NCI-H1092 treated with DMSO at 0.1 percent for 48 hours (cell line): ENCODE results near the gene IL22RA1.

Source experiments
- DNase-seq: peaks from one replicate; lab custom pipeline; 2025; lab: John Stamatoyannopoulos, UW

Gene IL22RA1

GRCh38 chr1:24136956-24137539 lies 5.9 kb downstream of the IL22RA1 start:
- no peak for DNase-seq

GRCh38 chr1:24134376-24134775 lies 8.6 kb downstream of the IL22RA1 start:
- DNase-seq: no peak

DNA sequence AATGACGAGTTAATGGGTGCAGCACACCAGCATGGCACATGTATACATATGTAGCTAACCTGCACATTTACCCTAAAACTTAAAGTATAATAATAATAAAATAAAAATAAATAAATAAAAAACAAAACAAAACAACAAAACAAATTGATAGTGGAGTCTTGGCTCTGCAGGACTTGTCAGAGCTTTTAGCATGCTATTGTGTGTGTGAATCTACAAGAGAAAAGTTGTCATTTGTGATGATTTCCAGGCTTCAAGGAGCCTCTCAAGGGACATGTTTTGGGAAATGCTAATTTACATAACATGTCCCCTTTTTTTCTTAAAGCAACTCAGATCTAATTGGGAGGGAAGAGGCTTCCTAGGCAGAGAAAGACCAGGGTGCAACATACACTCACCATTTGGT lies 9.1 kb downstream of the IL22RA1 start:
- DNase-seq: no peak

- DNase-seq: no peak
These were observed 12.6 kb downstream of the IL22RA1 start for GRCh38 chr1:24130385-24130784.

DNA sequence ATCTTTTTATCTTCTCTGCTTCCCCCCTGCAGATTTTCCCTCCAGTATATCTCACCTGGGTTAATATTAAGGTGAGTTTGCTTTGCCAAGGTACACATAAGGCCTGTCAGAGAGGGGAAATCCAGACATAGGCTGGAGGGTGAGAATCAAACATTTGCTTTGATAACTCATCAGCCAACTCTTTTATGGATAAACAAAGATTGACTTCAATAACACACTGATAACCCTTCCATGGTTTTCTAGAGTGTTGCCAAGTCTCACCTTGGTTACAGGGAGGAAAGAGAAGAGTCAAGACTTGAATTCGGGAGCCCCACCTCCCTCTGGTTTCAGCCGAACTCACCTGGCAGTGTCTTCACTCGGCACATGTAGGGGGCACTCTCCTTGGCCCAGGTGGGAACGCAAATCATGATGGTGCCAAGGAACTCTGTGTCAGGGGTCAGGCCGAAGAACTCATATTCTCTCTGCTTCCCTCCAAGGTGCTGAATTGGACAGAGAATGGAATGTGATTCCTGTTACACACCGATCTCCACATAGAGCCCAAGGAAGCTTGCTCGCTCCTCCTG lies 15.1 kb downstream of the IL22RA1 start:
- DNase-seq: no peak

DNA sequence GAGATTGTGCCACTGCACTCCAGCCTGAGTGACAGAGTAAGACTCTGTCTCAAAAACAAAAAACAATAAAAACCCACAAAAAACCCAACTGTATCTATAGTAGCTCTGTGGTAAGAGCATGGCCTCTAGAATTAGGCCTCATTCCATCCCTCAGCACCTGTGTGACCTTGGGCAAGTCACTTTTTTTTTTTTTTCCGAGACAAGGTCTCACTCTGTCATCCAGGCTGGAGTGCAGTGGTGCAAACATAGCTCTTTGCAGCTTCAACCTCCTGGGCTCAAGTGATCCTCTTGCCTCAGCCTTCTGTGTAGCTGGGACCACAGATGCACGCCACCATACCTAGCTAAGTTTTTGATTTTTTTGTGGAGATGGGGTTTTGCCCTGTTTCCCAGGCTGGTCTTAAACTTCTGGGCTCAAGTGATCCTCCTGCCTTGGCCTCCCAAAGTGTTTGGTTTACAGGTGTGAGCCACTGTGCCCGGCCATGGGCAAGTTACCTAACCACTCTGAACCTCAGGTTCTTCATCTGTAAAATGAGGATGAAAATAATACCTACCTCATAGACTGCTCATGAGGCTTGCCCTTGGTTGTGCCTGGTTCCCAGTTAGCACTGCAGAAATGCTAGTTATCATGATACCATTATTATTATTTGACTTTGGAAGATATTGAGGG lies 15.7 kb downstream of the IL22RA1 start:
- DNase-seq: no peak

- DNase-seq: no peak
These were observed 16.3 kb downstream of the IL22RA1 start for GRCh38 chr1:24126672-24127023.

DNA sequence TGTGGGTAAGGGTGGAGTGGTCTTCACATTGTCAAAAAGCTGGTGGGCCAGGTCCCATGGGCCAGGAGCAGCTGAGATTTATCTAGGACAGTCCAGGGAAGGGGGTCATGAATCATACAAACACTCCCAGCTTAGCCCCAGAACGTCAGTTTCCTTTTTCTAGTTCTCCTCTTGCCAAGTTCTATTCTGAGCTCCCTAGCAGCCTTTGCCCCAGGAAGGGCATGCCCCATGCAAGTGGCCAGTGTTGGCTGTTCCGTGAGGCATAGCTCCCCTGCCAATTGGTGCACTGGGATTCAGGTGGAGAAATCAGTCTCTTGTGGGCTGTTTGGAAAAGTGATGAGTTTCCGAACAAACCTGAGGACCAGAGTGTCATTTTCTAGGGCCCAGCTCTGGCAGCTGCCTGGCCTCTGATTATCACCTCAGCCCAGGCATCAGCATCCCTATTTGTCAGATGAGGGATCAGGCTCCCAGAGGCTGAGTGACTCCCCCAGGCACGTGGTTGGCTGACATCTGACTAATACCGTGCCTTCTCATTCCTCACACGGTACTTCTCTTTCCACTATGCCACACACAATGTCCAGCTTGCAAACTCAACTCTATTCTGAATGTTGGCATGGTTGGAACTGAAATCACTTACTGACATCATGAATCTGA lies 16.8 kb downstream of the IL22RA1 start:
- DNase-seq: no peak

DNA sequence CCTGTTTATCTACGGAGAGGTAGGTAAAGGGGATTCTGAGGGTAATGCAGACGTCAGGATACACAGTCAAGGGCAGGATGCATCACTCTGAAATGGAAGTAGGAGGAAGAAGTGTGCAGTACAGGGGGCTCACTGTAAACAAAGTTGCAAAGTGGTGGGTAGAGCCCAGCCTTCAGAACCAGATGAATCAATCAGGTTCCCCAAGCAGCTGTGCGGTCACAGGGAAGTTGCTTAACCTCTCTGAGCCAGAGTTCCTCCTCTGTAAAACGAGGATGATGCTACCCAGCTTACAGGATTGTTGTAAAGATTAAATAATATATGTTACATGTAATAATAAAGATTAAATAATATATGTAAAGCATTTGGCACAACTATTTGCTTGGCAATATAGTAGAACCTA lies 17.5 kb downstream of the IL22RA1 start:
- DNase-seq: no peak

- no peak for DNase-seq
These were observed 18.0 kb downstream of the IL22RA1 start for GRCh38 chr1:24124980-24125379.

- DNase-seq: no peak
These were observed 19.3 kb downstream of the IL22RA1 start for GRCh38 chr1:24123611-24124010.

DNA sequence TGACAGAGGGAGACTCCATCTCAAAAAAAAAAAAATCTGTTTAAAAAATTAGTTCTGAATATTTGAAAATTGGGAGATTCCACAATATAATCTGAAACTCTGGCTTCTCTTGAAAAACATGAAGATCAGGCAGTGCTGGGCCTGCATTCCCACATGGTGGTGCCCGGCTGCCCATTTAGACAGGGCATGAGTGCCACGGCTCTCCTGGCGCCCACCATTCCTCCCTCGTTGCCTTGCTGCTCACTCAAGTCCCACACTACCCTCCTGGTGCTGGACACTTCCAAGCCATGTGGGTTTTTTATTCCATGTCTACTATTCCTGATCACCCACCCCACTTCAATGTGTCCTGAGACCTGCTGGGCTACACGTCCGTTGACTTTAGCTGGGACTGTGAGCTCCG lies 20.2 kb downstream of the IL22RA1 start:
- DNase-seq: no peak

DNA sequence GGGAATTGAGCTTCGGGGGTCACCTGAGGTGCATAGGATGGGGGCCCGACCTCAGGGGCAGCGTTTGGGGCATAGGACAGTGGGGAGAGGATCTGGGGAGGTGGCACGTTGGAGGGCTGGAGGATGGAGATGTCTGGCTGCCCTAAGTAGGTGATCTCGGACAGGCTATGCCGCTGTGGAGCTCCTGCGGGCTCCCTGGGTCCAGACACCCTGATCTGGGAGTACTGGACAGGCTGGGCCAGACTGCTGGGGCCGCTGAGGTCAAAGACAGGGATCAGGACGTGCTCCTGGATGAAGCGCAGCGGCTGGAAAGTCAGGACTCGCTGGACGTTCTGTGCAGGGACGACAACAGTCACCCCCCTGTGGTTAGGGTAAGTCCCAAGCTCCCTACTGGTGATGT lies 21.5 kb downstream of the IL22RA1 start:
- DNase-seq: no peak

GRCh38 chr1:24120965-24121364 lies 22.0 kb downstream of the IL22RA1 start:
- DNase-seq: no peak

DNA sequence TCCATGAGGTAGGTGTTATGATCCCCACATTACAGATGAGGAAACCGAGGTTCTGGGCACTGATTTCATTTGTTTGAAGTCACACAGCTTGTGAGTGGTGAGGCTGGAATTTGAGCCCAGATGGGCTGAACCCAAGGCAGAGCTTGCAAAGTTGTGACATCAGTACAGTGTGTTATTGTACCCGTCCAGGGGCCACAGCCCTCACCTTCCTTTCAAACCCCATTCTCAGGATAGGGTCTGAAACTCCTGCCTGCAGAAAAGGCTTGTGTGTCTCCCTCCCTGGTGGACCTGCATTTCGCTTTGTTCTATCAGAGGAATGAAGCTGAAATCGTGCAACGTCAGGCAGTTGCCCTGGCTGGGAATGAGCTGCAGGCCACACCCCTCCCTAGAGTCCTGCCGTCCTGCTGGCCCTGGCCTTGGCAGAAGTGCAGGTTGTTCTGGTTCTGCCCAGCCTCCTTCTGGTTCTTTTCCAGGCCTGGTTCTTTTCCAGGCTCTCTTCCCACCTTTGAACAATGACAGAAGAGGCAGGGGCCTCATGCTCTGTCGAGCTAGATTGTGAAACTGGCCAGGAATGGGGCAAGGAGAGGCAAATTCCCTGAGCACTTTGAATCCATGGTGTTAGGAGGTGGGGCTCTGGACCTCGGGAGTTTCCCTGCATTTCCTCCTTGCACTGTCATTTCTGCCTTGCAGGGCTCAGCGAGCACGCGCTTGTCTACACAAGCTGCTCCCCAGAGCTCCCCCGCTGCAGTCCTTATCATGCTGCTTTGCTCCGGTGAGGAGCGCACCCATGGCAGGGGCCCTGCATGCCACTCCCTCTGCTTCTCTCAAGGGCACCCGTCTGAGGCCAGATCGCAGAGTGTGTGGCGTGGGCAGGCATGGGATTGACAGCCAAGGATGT lies 22.8 kb downstream of the IL22RA1 start:
- no peak for DNase-seq

DNA sequence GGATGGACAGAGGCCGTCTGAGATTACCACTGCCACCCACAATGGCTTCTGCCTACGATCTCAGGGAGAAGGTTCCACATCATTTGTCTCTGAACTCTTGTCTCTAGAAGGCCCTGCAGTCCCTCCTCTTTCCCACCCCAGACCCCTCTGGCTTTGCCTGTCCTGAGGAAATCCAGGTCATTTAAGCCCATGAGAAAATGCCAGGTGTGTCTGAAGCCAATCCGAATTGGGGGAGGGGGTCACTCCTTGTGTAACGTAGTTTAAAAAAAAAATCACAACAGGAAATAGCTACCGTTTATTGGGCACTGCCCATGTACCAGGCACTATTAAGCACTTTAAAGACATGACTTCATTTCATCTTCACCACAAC lies 23.5 kb downstream of the IL22RA1 start:
- no peak for DNase-seq

DNA sequence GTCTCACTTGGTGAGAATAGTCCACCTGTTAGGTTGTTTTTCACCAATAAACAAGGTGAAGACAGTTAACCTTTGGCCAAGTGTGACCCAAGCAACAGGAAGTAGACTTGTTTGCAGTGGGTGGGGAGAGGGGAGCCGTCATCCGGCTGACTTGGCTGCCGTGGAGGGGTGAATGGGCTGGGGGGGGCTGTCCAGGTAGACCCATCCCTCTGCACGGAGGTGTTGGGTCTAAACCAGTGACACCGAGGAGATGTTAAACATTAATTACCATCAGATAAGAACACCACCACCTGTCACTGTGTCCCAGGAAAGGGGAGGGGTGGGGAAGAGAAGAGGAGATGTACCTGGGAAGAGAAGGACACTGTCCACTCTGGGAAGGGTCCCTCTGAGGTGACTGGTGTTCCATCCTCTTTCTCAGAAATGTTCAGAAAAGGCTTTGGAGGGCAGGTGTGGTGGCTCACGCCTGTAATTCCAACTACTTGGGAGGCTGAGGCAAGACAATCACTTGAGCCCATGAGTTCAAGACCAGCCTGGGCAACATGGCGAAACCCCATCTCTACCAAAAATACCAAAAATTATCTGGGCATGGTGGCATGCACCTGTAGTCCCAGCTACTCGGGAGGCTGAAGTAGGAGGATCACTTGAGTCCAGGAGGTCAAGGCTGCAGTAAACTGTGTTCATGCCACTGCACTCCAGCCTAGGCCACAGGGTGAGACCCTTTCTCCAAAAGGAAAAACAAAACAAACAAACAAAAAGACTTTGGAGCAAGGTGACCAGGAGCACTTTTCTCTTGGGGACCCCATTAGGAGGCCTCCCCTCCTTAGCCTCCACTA lies 24.3 kb downstream of the IL22RA1 start:
- DNase-seq: no peak

DNA sequence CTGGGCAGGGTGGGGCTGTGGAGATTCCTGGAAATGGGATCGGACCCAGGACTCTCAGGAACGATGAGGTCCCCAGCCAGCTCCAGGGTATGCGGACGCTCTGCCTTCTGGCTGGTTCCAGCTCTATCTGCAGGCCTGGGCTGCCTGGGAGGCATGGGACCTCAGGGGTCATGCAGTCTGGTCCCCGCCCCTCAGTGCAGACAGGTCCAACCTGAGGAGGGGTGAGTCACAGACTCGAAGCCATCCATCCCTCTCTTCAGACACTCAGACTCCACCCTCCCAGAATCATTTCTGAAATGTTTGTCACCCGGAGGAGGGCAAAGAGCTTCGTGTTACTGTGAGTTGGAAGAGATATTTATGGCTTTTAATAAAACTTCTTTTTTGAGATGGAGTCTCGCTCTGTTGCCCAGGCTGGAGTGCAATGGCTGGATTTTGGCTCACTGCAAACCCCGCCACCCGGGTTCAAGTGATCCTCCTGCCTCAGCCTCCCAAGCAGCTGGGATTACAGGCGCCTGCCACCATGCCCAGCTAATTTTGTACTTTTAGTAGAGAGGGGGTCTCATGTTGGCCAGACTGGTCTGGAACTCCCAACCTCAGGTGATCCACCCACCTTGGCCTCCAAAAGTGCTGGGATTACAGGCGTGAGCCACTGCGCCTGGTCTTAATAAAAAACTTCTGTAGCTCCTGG lies 25.1 kb downstream of the IL22RA1 start:
- DNase-seq: no peak

DNA sequence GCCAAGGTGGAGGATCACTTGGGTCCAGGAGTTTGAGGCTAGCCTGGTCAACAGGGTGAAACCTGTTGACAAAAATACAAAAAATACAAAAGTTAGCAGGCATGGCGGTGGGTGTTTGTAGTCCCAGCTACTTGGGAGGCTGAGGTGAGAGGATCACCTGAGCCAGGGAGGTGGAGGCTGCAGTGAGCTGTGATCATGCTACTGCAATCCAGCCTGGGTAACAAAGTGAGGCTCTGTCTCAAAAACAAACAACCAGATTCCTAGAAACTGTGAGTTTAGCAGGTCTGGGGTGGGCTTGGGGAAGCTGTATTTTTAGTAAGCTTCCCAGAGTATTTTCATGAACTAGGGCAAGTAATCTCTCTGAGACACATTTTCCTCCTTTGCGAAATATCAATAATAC lies 25.8 kb downstream of the IL22RA1 start:
- DNase-seq: no peak

DNA sequence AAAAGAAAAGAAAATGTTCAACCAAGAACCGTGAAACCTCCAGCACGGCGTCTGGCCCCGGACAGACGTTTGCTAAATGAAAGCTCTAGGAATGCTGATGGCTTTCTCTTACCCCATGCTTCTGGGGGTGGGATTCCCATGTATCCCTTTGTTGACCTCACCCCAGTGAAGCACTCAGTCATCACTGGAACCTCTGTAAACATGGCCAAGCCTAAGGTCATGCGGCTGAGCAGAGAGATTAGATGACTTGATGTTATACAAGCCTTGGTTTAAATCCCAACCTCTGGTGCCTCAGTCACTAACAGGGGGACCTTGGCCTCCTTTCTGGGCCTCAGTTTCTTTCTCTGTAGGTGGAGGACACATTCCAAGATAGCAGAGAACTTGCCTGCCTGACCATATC lies 28.2 kb downstream of the IL22RA1 start:
- no peak for DNase-seq

GRCh38 chr1:24113641-24114033 lies 29.3 kb downstream of the IL22RA1 start:
- DNase-seq: no peak
